HG02981 (cell line): ENCODE results near the gene HHIPL1.

Source experiments
- ATAC-seq: cut with Tn5 transposase; IDR thresholded peaks from one replicate; pipeline ENCODE4 v1.9.1; 2021; ENCODE audit warnings: mild to moderate bottlenecking, moderate library complexity; ENCODE audit not compliant: unreplicated experiment

HHIPL1 gene

GRCh38 chr14:99644723-99645544 lies at the start of gene HHIPL1:
Gene HHIPL1 (plus strand): TSS chr14:99645129. CDS start chr14:99645208, 79 bp downstream.
- ATAC-seq: no peak

GRCh38 chr14:99595524-99595923 lies 49.4 kb upstream of the HHIPL1 start:
- no peak for ATAC-seq

GRCh38 chr14:99596071-99596627 lies 48.8 kb upstream of the HHIPL1 start:
- no peak for ATAC-seq

- ATAC-seq: no peak
Measured at GRCh38 chr14:99596772-99597171, 48.2 kb upstream of the HHIPL1 start.

GRCh38 chr14:99597911-99598600 lies 46.9 kb upstream of the HHIPL1 start:
- no peak for ATAC-seq

- no peak for ATAC-seq
Measured at GRCh38 chr14:99598774-99599173, 46.2 kb upstream of the HHIPL1 start.

GRCh38 chr14:99599393-99599792 lies 45.5 kb upstream of the HHIPL1 start:
- no peak for ATAC-seq

- no peak for ATAC-seq
Measured at GRCh38 chr14:99600232-99600888, 44.6 kb upstream of the HHIPL1 start.

GRCh38 chr14:99601361-99601831 lies 43.5 kb upstream of the HHIPL1 start:
- no peak for ATAC-seq

GRCh38 chr14:99602054-99602787 lies 42.7 kb upstream of the HHIPL1 start:
- no peak for ATAC-seq

- ATAC-seq: no peak
Measured at GRCh38 chr14:99602788-99603415, 42.0 kb upstream of the HHIPL1 start.

- peak; percentile 0 for ATAC-seq
Measured at GRCh38 chr14:99603471-99604277, 41.3 kb upstream of the HHIPL1 start, which contains the start of gene CCDC85C. Gene CCDC85C (minus strand): TSS chr14:99604207. CDS start chr14:99603959, 248 bp downstream.

- peak; percentile 92 for ATAC-seq
Measured at GRCh38 chr14:99604278-99604765, 40.6 kb upstream of the HHIPL1 start.

- ATAC-seq: peak; percentile 9
Measured at GRCh38 chr14:99604766-99605298, 40.1 kb upstream of the HHIPL1 start.

GRCh38 chr14:99605299-99605961 lies 39.5 kb upstream of the HHIPL1 start:
- ATAC-seq: no peak

- ATAC-seq: no peak
Measured at GRCh38 chr14:99606359-99606758, 38.6 kb upstream of the HHIPL1 start.

- ATAC-seq: no peak
Measured at GRCh38 chr14:99608591-99608990, 36.3 kb upstream of the HHIPL1 start.
